SKM-1 treated with dmso at 0.1 percent for 144 hours (cell line): ENCODE data around the gene GHITM.

Experiments
- DNase-seq: peaks from one replicate; lab custom pipeline; 2025; ENCODE audit not compliant: unreplicated experiment; lab: John Stamatoyannopoulos, UW

The GHITM gene

GRCh38 chr10:84198206-84198915 lies 59.1 kb downstream of the GHITM start:
- DNase-seq, result no peak

- DNase-seq, result no peak
Measured at GRCh38 chr10:84200537-84201243, 61.4 kb downstream of the GHITM start.

GRCh38 chr10:84201244-84201606 lies 61.9 kb downstream of the GHITM start:
- DNase-seq, result no peak

DNA sequence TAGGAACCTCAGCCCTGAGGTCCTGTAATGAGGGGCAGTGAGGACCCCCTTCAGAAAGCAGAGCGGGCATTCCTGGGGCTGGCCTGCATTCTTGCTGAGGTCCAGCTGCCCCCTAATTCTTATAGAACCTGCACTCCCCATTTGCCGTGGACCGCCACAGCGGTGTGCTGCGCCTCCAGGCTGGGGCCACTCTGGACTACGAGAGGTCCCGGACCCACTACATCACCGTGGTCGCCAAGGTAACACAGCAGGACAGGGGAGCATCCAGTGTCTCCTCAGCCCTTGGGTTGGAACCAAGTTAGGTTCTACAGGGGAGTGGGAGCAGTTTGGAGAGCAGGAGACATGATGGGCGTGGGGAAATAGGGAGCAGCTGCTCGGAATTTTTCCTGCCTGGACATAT lies 62.4 kb downstream of the GHITM start:
- no peak for DNase-seq

DNA sequence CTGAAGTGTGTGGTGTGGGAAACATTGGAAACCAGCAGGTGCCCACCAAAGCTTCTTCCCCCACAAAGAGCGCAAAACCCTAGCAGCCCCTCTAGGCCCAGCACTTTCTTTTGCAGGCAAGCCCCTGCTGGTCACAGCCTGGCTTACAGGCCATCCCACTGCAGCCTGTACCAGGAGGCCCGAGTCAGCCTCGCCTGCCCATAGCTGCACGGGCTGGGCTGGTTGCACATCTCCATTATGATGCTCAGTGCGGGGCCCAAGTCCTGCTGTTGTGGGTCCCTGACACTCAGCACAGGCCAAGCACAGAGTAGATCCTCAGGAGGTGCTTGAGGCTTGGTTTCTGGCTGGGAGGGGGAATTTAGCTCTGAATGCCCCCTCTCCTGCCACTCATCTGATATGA lies 63.0 kb downstream of the GHITM start:
- no peak for DNase-seq
